Keratinocyte (primary cell): ENCODE data around the gene SRGAP3.

Experiments used
- CTCF ChIP-seq, 3 experiments: IDR thresholded peaks in 1 of 3; conservative IDR thresholded peaks in 1 of 3; optimal IDR thresholded peaks in 1 of 3; 2 replicates in 2 of 3; 3 replicates in 1 of 3; pipeline versions ENCODE3 to v1.5.1; 2011; ENCODE audit warnings: low read length in 3 of 3, mild to moderate bottlenecking in 3 of 3, moderate library complexity in 2 of 3, control low read depth in 1 of 3, inconsistent platforms in 1 of 3; ENCODE audit not compliant: insufficient read depth in 2 of 3; ENCODE audit errors: extremely low read depth in 1 of 3
- EZH2 ChIP-seq: IDR thresholded peaks from one replicate; pipeline ENCODE4 v1.6.1; 2012; ENCODE audit warnings: inconsistent platforms, mild to moderate bottlenecking, low read length, moderate library complexity

GRCh38 chr3:9185701-9186100 is 63.7 kb downstream of the SRGAP3 start:
- no peak for TF ChIP-seq CTCF (optimal IDR thresholded peaks at IDR 0.05 in 1 of 3, IDR thresholded peaks at IDR 0.05 in 1 of 3, conservative IDR thresholded peaks at IDR 0.05 in 1 of 3; ENCODE audit: extremely low read depth in 1 of 3, insufficient read depth in 2 of 3, low read length in 3 of 3)
- no peak for TF ChIP-seq EZH2
